Stimulated activated CD8-positive, alpha-beta memory T cell treated with anti-CD3 and anti-CD28 coated beads, Interleukin-12 subunit alpha, Interleukin-12 subunit beta, amount 100 ng/mL, for 24 hours (primary cell): ENCODE results near the gene TNFAIP3.
"Not testable (repeated sequence)": the region's sequence is repeated elsewhere in the genome, so short reads cannot be mapped to it uniquely, and the experiment has no call there.

Experiments used
- DNase-seq: peaks from one replicate; pipeline ENCODE4 v3.0.0-alpha.2; 2020; ENCODE audit errors: extremely low read depth

The TNFAIP3 gene

DNA sequence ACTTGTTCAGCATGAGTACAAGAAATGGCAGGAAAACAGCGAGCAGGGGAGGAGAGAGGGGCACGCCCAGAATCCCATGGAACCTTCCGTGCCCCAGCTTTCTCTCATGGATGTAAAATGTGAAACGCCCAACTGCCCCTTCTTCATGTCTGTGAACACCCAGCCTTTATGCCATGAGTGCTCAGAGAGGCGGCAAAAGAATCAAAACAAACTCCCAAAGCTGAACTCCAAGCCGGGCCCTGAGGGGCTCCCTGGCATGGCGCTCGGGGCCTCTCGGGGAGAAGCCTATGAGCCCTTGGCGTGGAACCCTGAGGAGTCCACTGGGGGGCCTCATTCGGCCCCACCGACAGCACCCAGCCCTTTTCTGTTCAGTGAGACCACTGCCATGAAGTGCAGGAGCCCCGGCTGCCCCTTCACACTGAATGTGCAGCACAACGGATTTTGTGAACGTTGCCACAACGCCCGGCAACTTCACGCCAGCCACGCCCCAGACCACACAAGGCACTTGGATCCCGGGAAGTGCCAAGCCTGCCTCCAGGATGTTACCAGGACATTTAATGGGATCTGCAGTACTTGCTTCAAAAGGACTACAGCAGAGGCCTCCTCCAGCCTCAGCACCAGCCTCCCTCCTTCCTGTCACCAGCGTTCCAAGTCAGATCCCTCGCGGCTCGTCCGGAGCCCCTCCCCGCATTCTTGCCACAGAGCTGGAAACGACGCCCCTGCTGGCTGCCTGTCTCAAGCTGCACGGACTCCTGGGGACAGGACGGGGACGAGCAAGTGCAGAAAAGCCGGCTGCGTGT is 11.6 kb downstream of the TNFAIP3 start:
- no peak for DNase-seq

DNA sequence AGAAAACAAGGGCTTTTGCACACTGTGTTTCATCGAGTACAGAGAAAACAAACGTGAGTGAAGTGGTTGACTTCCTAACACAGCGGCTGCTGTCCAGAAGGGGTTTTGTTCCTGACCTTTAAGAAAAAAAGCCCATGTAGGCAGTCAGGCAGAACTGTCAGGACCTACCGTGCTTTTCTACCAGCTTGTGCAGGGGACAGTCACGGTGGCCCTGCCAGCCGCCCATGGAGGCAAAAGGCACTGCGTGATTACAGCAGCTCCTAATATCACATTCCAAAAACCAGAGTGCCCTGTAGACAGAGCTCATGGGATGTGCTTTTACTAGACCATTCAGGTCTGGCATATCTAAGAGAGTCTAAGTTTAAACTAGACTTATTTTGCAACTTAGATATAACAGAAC is 12.2 kb downstream of the TNFAIP3 start:
- no peak for DNase-seq

- no peak for DNase-seq
These were observed 13.1 kb downstream of the TNFAIP3 start for GRCh38 chr6:137879885-137880745.

GRCh38 chr6:137880746-137881521 is 13.9 kb downstream of the TNFAIP3 start:
- DNase-seq = no peak

DNA sequence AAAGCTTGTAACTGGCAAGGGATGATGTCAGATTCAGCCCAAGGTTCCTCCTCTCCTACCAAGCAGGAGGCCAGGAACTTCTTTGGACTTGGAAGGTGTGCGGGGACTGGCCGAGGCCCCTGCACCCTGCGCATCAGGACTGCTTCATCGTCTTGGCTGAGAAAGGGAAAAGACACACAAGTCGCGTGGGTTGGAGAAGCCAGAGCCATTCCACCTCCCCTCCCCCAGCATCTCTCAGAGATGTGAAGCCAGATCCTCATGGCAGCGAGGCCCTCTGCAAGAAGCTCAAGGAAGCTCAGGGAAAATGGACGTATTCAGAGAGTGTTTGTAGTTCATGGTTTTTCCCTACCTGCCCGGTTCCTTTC is 14.4 kb downstream of the TNFAIP3 start:
- no peak for DNase-seq

DNA sequence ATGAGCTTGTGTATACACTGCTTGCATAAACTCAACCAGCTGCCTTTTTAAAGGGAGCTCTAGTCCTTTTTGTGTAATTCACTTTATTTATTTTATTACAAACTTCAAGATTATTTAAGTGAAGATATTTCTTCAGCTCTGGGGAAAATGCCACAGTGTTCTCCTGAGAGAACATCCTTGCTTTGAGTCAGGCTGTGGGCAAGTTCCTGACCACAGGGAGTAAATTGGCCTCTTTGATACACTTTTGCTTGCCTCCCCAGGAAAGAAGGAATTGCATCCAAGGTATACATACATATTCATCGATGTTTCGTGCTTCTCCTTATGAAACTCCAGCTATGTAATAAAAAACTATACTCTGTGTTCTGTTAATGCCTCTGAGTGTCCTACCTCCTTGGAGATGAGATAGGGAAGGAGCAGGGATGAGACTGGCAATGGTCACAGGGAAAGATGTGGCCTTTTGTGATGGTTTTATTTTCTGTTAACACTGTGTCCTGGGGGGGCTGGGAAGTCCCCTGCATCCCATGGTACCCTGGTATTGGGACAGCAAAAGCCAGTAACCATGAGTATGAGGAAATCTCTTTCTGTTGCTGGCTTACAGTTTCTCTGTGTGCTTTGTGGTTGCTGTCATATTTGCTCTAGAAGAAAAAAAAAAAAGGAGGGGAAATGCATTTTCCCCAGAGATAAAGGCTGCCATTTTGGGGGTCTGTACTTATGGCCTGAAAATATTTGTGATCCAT is 15.3 kb downstream of the TNFAIP3 start:
- no peak for DNase-seq

DNA sequence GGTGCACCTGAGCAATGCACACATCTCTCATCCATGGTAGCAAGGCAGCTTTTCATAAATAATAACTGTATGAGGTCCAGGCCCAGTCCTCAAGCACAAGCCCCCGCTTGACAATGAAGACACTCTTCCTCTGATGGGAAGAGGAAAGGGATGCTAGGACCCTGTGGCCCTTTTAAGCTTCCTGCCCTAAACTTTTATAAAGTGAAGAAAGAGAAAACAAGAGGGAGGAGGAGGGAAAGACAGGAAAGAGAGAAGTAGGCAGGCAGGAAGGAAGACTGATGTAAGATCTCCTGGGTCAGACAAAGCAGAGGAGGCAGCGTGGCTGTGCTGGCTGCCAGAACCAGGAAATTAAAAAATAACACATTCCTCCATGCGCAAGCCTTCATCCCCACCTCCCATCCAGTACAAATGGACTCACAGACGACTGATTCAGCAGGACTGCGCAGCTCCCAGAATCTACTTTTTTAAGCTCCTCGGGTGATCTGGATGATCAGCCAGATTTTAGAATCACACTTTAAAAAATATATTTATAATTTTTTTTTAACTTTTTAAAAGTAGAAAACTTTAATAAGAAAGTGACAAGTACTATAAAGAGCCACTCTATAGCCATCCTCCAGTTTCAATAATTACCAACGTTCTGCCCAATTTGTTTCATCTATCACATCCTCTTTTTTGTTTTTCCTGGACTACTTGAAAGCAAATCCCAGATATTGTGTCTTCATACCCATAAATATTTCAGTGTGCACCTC is 16.5 kb downstream of the TNFAIP3 start:
- no peak for DNase-seq

DNA sequence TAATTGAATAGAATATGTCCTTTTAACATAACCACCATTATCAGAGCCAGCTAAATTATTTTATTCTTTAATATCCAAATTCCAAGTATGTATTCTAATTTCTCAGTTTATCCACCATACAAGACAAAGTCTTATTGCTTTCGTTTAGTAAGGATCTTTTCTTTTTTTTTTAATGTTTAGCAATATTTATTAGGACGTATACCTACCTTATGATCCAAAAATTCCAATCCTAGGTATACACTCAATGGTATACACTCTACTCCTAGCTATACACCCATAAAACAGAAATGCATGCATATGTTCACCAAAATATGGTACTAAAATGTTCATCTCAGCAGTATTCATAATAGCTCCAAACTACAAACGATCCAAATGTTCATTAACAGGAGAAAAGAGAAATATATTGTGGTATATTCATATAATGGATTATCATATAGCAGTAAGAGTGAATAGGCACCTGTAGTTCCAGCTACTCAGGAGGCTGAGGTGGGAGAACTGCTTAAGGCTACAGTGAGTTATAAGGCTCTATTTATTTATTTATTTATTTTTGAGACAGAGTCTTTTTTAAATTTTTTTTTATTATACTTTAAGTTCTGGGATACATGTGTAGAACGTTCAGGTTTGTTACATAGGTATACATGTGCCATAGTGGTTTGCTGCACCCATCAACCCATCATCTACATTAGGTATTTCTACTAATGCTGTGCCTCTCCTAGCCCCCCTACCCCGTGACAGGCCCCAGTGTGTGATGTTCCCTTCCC is 17.3 kb downstream of the TNFAIP3 start:
- no peak for DNase-seq

DNA sequence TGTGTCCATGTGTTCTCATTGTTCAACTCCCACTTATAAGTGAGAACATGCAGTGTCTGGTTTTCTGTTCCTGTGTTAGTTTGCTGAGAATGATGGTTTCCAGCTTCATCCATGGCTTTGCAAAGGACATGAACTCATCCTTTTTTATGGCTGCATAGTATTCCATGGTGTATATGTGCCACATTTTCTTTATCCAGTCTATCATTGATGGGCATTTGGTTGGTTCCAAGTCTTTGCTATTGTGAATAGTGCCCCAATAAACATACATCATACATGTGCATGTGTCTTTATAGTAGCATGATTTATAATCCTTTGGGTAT is 17.8 kb downstream of the TNFAIP3 start:
- DNase-seq = not testable (repeated sequence)

DNA sequence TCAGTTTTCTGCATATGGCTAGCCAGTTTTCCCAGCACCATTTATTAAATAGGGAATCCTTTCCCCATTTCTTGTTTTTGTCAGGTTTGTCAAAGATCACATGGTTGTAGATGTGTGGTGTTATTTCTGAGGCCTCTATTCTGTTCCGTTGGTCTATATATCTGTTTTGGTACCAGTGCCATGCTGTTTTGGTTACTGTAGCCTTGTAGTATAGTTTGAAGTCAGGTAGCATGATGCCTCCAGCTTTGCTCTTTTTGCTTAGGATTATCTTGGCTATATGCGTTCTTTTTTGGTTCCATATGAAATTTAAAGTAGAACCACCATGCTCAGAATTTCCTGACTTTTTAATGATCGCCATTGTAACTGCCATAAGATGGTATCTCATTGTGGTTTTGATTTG is 19.2 kb downstream of the TNFAIP3 start:
- not testable (repeated sequence) for DNase-seq

DNA sequence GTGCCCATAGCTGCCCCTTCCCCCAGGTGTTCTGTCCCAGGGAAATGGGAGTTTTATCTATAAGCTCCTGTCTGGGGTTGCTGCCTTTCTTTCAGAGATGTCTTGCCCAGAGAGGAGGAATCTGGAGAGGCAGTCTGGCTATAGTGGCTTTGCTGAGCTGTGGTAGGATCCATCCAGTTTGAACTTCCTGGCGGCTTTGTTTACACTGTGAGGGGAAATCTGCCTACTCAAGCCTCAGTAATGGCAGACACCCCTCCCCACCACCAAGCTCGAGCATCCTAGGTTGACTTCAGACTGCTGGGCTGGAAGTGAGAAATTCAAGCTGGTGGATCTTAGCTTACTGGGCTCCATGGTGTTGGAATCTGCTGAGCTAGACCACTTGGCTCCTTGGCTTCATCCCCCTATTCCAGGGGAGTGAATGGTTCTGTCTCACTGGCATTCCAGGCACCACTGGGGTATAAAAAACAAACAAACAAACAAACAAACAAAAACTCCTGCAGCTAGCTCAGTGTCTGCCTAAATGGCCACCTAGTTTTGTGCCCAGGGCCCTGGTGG is 24.0 kb downstream of the TNFAIP3 start:
- DNase-seq = no peak

GRCh38 chr6:137892271-137892708 is 25.2 kb downstream of the TNFAIP3 start:
- no peak for DNase-seq

- DNase-seq = no peak
These were observed 26.1 kb downstream of the TNFAIP3 start for GRCh38 chr6:137893181-137893580.

- DNase-seq = no peak
These were observed 26.7 kb downstream of the TNFAIP3 start for GRCh38 chr6:137893726-137894125.

GRCh38 chr6:137894378-137894777 is 27.3 kb downstream of the TNFAIP3 start:
- not testable (repeated sequence) for DNase-seq

DNA sequence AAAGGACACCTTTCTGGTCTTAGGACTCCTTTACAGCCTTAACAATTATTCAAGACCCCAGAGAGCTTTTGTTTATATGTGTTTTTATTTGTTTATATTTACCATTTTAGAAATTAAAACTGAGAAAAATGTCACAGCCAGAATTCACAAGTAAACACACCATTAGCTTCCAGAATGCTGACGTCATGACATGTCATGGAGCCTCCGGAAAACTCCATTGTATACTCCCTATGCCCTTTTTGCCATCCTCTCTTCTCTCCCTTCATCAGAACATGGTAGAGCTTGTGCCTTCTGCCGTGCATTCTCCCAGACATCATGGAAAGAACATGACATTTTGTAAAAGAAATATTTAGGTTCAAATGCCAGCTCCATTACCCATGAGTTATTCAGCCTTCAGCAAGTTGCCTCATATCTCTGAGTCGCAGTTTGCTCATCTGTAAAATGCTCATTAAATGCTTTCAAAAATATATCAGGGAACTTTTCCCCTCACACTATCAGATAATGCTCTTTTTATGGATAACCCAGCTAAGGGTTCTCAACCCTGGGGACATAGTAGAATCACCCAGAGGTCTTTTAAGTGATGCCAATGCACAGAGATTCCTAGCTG is 27.8 kb downstream of the TNFAIP3 start:
- DNase-seq = no peak

- DNase-seq = no peak
These were observed 29.6 kb downstream of the TNFAIP3 start for GRCh38 chr6:137896647-137897046.

DNA sequence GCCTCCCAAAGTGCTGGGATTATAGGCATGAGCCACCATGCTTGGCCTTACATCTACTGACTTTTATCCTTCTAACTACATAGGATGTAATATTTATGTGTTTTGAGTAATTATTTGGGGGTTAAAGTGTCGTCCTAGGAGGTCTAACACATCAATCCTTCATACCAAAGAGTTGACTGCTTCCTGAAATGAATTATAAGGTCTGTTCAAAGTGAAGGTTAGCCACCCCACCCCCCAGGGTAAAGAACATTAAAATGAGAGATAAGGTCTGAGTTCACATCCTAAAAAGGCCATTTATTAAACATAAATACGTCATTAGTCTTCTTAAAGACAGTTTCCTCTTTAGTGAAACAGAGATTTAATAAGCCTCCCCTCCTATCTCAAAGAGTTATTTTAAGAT is 33.8 kb downstream of the TNFAIP3 start:
- no peak for DNase-seq

DNA sequence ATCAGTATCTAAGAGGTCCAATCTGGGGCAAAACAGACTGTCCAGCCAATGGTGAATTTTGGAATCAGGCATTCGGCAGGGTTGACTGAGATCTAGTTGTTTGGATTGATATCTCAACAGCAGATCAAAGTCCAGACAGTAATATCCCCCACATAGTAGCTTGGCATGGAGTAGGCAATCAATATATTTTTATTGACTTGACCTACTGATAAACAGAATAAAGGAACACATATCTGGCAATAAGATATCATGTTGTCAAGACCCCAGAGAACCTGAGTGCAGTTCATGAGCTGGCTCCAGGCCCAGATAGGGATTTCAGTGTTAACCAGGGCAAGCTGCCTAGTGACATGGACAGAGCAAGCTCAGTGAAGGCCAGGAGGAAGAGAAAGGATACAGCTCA is 34.4 kb downstream of the TNFAIP3 start:
- no peak for DNase-seq
